ENCODE data around the gene PI4KB.

- TF ChIP-seq, protein P1, sequence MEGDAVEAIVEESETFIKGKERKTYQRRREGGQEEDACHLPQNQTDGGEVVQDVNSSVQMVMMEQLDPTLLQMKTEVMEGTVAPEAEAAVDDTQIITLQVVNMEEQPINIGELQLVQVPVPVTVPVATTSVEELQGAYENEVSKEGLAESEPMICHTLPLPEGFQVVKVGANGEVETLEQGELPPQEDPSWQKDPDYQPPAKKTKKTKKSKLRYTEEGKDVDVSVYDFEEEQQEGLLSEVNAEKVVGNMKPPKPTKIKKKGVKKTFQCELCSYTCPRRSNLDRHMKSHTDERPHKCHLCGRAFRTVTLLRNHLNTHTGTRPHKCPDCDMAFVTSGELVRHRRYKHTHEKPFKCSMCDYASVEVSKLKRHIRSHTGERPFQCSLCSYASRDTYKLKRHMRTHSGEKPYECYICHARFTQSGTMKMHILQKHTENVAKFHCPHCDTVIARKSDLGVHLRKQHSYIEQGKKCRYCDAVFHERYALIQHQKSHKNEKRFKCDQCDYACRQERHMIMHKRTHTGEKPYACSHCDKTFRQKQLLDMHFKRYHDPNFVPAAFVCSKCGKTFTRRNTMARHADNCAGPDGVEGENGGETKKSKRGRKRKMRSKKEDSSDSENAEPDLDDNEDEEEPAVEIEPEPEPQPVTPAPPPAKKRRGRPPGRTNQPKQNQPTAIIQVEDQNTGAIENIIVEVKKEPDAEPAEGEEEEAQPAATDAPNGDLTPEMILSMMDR (IDR thresholded peaks at IDR 0.05) = no peak
- no peak for TF ChIP-seq POLR2A (IDR thresholded peaks at IDR 0.05)
- TF ChIP-seq EP300 (IDR thresholded peaks at IDR 0.05) = no peak
Observed at GRCh38 chr1:151370211-151370911, 43.1 kb upstream of the PI4KB start.
